Measurements from ENCODE around the gene PPFIA3. TPM values are rescaled to one million over a fixed set of nuclear protein-coding genes. Genes with fewer than 3 reads are reported as not detected.
A peak's percentile ranks its signal among the peaks of the same experiment; 100 is the strongest.

Gene PPFIA3
- total and polyA plus RNA-seq, 2 of the 8 experiments (the other 6 are each of a cell fraction or from before 2014, with no cell fraction given), result 15.9 to 25.3 TPM

- Histone ChIP-seq H3K56ac (replicated peaks; ENCODE audit: insufficient read length, low read depth, low read length) (no peak within 1 kb of the TSS), H2AFZ (ENCODE audit: low read length) (no peak within 1 kb of the TSS), H3K4ac (replicated peaks; ENCODE audit: insufficient read length, low read depth, low read length) (no peak within 1 kb of the TSS), H2BK15ac (ENCODE audit: low read length) (peak within 1 kb of the TSS; percentile 88; the same call in 1 of the 2 replicates), H3K27me3 (replicated peaks in 1 of 4; ENCODE audit: control insufficient read depth in 3 of 4, extremely low read depth in 1 of 4, insufficient read depth in 3 of 4, low read length in 3 of 4) (peaks cover 0 to 14% (median 9%) of the 10 kb centered on the region in 4 experiments; a peak in 4 of 7 replicates), H4K91ac (replicated peaks; ENCODE audit: insufficient read length, low read length) (peak within 1 kb of the TSS; percentile 94), H3K4me3 (ENCODE audit: extremely low read depth in 1 of 4, insufficient read depth in 2 of 4, low read depth in 3 of 4, low read length in 4 of 4) (peak within 1 kb of the TSS in 1 of 4 experiments; percentile 36; a peak in 1 of 8 replicates), H2BK20ac (ENCODE audit: low read length) (peak within 1 kb of the TSS; percentile 56), H3K23me2 (ENCODE audit: low read depth, low read length) (peaks cover 19% of the 10 kb centered on the region; the same call in 1 of the 2 replicates), H3K18ac (ENCODE audit: extremely low read depth, low read length) (peak within 1 kb of the TSS; percentile 48; the same call in 1 of the 2 replicates), H3K9me3 (ENCODE audit: insufficient read depth in 2 of 2, low read depth in 1 of 2, low read length in 1 of 2) (no peaks in the 10 kb centered on the region), H3K79me2 (ENCODE audit: control insufficient read depth in 1 of 2, insufficient read depth in 2 of 2, low read length in 2 of 2) (no peaks in the 10 kb centered on the region), H2AK5ac (ENCODE audit: low read depth, low read length) (peak within 1 kb of the TSS; percentile 58), H2BK5ac (ENCODE audit: low read depth, low read length) (no peak within 1 kb of the TSS), H3K9ac (replicated peaks in 1 of 4; ENCODE audit: extremely low read depth in 1 of 4, low read depth in 3 of 4, low read length in 3 of 4) (no peak within 1 kb of the TSS; a peak in 1 of 7 replicates), H4K5ac (ENCODE audit: insufficient read length, low read depth, low read length) (no peak within 1 kb of the TSS), H3K14ac (ENCODE audit: insufficient read length) (no peak within 1 kb of the TSS), H3K79me1 (ENCODE audit: low read depth, low read length) (no peaks in the 10 kb centered on the region), H4K20me1 (replicated peaks in 1 of 2; ENCODE audit: control insufficient read depth in 1 of 2, insufficient read depth in 2 of 2, low read length in 2 of 2) (no peaks in the 10 kb centered on the region), H2BK12ac (ENCODE audit: low read depth, low read length) (peak within 1 kb of the TSS; percentile 45; the same call in 1 of the 2 replicates), H3K4me1 (replicated peaks in 1 of 4; ENCODE audit: control insufficient read depth in 3 of 4, insufficient read depth in 4 of 4, low read length in 3 of 4) (peaks cover 0 to 22% (median 16%) of the 10 kb centered on the region in 4 experiments; a peak in 6 of 7 replicates), H3K4me2 (ENCODE audit: insufficient read depth in 1 of 2, low read depth in 2 of 2, low read length in 2 of 2) (peak within 1 kb of the TSS; percentile 28 to 46; a peak in 3 of 4 replicates), H3K27ac (ENCODE audit: low read depth, low read length) (no peak within 1 kb of the TSS), H2BK120ac (replicated peaks; ENCODE audit: low read depth, low read length) (peak within 1 kb of the TSS; percentile 18), H3K36me3 (ENCODE audit: control insufficient read depth in 2 of 4, insufficient read depth in 4 of 4, low read length in 3 of 4) (no peaks in the 10 kb centered on the region), H4K8ac (ENCODE audit: extremely low read depth, insufficient read depth, low read length) (peak within 1 kb of the TSS; percentile 87), H3K23ac (ENCODE audit: insufficient read length) (no peak within 1 kb of the TSS)
- POLR2A ChIA-PET (ENCODE audit: partially characterized antibody), result interaction anchor here (1.0 kb wide), 1 partner anchor 38 kb away, joined by 4 read pairs; no protein-coding TSS in a partner anchor
- no peak for TF ChIP-seq KDM4A (IDR thresholded peaks at IDR 0.05; ENCODE audit: low read depth, low read length, severe bottlenecking)
- TF ChIP-seq CHD1 (IDR thresholded peaks at IDR 0.05; ENCODE audit: low read depth, low read length), result no peak
- no peak for TF ChIP-seq SIX5 (IDR thresholded peaks at IDR 0.05; ENCODE audit: low read depth, low read length)
- TF ChIP-seq BACH1 (IDR thresholded peaks at IDR 0.05; ENCODE audit: low read length), result no peak
- TF ChIP-seq PHF8 (conservative IDR thresholded peaks at IDR 0.05; ENCODE audit: low read depth, low read length), result no peak
- TF ChIP-seq SUZ12 (IDR thresholded peaks at IDR 0.05; ENCODE audit: low read length), result no peak
- FAIRE-seq (no peak), DNase-seq (ENCODE audit: low read depth in 1 of 2, low spot score in 2 of 2) (peak in 1 of 2 experiments; percentile 51)
- 73% methylated on average over 12 of the region's 19 CpGs; no CpG with 5 or more reads in 1 of the 2 experiments for WGBS, 2 experiments (ENCODE audit: extremely low coverage in 1 of 2, insufficient coverage in 1 of 2, insufficient read length in 1 of 2, insufficient replicate concordance in 2 of 2, low coverage in 1 of 2, low lambda C conversion rate in 2 of 2, missing lambda C conversion rate in 1 of 2)
- CTCF ChIA-PET (ENCODE audit: partially characterized antibody), result interaction anchor here (0.6 to 2.2 kb wide), 7 partner anchors 9 to 58 kb away, joined by 3 to 9 read pairs (median 4); no protein-coding TSS in a partner anchor
Measured at GRCh38 chr19:49155005-49155819, 35.9 kb downstream of the PPFIA3 start, which contains the start of gene HRC. Gene HRC (minus strand): TSS chr19:49155396. CDS start chr19:49155237, 159 bp downstream.

All from H1 (cell line).